ENCODE data around the gene PKIB. TPM values are rescaled to one million over a fixed set of nuclear protein-coding genes. Genes with fewer than 3 reads are reported as not detected.

PKIB gene
- total RNA-seq, 1 experiment from 2014 or later = 28.0 TPM

DNA sequence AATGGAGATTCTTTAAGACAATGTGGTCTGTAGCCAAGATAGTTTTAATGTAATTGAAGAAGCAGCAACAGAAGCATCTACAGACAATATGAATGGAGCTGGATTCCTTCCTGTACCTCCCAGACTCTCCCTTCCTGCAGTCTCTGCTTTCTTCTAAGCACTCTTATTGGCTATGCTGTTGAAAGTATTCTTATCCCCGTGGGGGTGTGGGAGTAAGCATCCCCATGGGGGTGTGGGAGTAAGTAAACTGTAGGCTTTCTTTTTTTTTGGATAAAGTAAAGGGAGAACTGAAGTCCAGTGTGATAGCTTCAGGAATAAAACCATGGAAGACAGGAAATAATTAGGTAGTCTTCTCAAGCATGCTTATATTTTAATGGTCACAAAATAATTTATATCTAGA, 4.1 kb downstream of the PKIB start:
- Histone ChIP-seq H3K9me2 (replicated peaks; ENCODE audit: low read length) (no peaks in the 10 kb centered on the region), H2AFZ (ENCODE audit: low read length) (no peak overlapping the region), H3K79me2 (ENCODE audit: low read length) (peaks cover 80% of the 10 kb centered on the region), H3K4me1 (ENCODE audit: insufficient read depth, low read length) (peaks cover 8% of the 10 kb centered on the region), H4K20me1 (ENCODE audit: low read length) (no peaks in the 10 kb centered on the region), H3K4me3 (ENCODE audit: low read length) (no peak overlapping the region), H3K27me3 (ENCODE audit: low read length) (no peaks in the 10 kb centered on the region), H3K27ac (ENCODE audit: low read length) (no peak overlapping the region), H3K9ac (ENCODE audit: low read length) (no peak overlapping the region), H3K4me2 (ENCODE audit: low read length) (no peak overlapping the region), H3F3A (ENCODE audit: low read length, unreplicated experiment) (no peaks in the 10 kb centered on the region), H3K9me3 (ENCODE audit: low read length) (no peaks in the 10 kb centered on the region), H3K36me3 (ENCODE audit: low read depth, low read length) (0 out of 2 replicates have a peak, but pooled peaks cover 6% of the 10 kb centered on the region)
- BruUV-seq (replicated peaks) = no TSS peak
- CTCF ChIA-PET = no interaction called here
- intact Hi-C loops (cut with micrococcal nuclease) = loop anchor here (5.0 kb wide), 1 partner anchor 98 kb away; no protein-coding TSS in a partner anchor
- POLR2A ChIA-PET (ENCODE audit: unreplicated experiment) = interaction anchor here (0.8 kb wide), 1 partner anchor 224 kb away, joined by 8 read pairs; no protein-coding TSS in a partner anchor
- ATAC-seq = no peak
- TF ChIP-seq EZH2phosphoT487 (IDR thresholded peaks at IDR 0.05; ENCODE audit: borderline replicate concordance, low read length) (no peak), EZH2 (IDR thresholded peaks at IDR 0.05; ENCODE audit: low read length, unreplicated experiment) (no peak)
- TF ChIP-seq, protein P1, sequence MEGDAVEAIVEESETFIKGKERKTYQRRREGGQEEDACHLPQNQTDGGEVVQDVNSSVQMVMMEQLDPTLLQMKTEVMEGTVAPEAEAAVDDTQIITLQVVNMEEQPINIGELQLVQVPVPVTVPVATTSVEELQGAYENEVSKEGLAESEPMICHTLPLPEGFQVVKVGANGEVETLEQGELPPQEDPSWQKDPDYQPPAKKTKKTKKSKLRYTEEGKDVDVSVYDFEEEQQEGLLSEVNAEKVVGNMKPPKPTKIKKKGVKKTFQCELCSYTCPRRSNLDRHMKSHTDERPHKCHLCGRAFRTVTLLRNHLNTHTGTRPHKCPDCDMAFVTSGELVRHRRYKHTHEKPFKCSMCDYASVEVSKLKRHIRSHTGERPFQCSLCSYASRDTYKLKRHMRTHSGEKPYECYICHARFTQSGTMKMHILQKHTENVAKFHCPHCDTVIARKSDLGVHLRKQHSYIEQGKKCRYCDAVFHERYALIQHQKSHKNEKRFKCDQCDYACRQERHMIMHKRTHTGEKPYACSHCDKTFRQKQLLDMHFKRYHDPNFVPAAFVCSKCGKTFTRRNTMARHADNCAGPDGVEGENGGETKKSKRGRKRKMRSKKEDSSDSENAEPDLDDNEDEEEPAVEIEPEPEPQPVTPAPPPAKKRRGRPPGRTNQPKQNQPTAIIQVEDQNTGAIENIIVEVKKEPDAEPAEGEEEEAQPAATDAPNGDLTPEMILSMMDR (conservative IDR thresholded peaks at IDR 0.05; ENCODE audit: low read depth, low read length) = no peak
- no peak for DNase-seq

DNA sequence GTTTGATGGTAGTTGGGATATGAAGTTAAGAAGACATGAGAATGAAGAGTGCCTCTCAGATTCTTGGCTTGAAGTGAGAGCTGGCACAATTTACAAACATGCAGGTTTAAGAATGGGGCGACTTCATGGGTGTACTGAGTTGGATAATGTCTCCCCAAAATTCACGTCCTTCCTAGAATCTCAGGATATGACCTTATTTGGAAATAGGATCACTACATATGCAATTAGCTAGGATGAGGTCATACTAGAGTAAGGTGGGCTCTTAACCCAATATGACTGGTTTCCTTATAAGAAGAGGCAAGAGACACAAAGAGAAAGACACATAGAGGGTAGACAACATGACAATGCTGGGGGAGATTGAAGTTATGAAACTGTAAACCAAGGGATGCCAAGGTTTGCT, 5.2 kb downstream of the PKIB start:
- Histone ChIP-seq H3K36me3 (ENCODE audit: low read depth, low read length) (0 out of 2 replicates have a peak, but pooled peaks cover 6% of the 10 kb centered on the region), H3K79me2 (ENCODE audit: low read length) (peaks cover 89% of the 10 kb centered on the region), H3K4me3 (ENCODE audit: low read length) (no peak overlapping the region), H4K20me1 (ENCODE audit: low read length) (no peaks in the 10 kb centered on the region), H2AFZ (ENCODE audit: low read length) (no peak overlapping the region), H3K9ac (ENCODE audit: low read length) (no peak overlapping the region), H3K4me2 (ENCODE audit: low read length) (no peak overlapping the region), H3K9me2 (replicated peaks; ENCODE audit: low read length) (no peaks in the 10 kb centered on the region), H3F3A (ENCODE audit: low read length, unreplicated experiment) (no peaks in the 10 kb centered on the region), H3K4me1 (ENCODE audit: insufficient read depth, low read length) (peaks cover 13% of the 10 kb centered on the region), H3K9me3 (ENCODE audit: low read length) (no peaks in the 10 kb centered on the region), H3K27me3 (ENCODE audit: low read length) (no peaks in the 10 kb centered on the region), H3K27ac (ENCODE audit: low read length) (no peak overlapping the region)
- BruUV-seq (replicated peaks) = no TSS peak
- ATAC-seq (no peak), DNase-seq (no peak)
- CTCF ChIA-PET = no interaction called here
- POLR2A ChIA-PET (ENCODE audit: unreplicated experiment) = no interaction called here
- intact Hi-C loops (cut with micrococcal nuclease) = no loop called here
- TF ChIP-seq EZH2phosphoT487 (IDR thresholded peaks at IDR 0.05; ENCODE audit: borderline replicate concordance, low read length) (no peak), EZH2 (IDR thresholded peaks at IDR 0.05; ENCODE audit: low read length, unreplicated experiment) (no peak)
- TF ChIP-seq, protein P1 (conservative IDR thresholded peaks at IDR 0.05; ENCODE audit: low read depth, low read length) = no peak

DNA sequence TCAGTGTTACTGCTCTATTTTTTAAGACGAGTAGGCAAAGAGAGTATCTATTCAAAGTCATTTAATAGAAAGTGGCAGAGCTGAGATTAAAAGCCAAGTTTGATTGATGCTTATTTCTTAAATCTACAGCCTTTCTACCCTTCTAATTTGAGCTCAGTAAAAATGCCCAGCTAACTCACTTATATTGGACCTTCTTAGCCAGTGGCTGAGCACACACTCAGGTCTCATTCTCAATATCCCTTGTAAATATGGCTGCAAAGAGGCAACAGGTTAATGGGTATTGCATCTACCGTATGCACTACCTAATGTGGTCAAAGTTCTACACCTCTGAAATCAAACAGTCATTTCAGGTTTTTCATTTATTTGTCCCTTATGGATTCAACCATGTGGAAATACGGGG, 6.7 kb downstream of the PKIB start:
- H3K79me2 ChIP-seq (ENCODE audit: low read length) = peaks cover 80% of the 10 kb centered on the region
- peaks cover 27% of the 10 kb centered on the region for H3K4me1 ChIP-seq (ENCODE audit: insufficient read depth, low read length)
- no peaks in the 10 kb centered on the region for H3K9me2 ChIP-seq (replicated peaks; ENCODE audit: low read length)
- no peak for DNase-seq
- H4K20me1 ChIP-seq (ENCODE audit: low read length) = no peaks in the 10 kb centered on the region
- BruUV-seq (replicated peaks) = no TSS peak
- no peak overlapping the region for H3K9ac ChIP-seq (ENCODE audit: low read length)
- no peak overlapping the region for H2AFZ ChIP-seq (ENCODE audit: low read length)
- no peak overlapping the region for H3K4me2 ChIP-seq (ENCODE audit: low read length)
- H3K27me3 ChIP-seq (ENCODE audit: low read length) = no peaks in the 10 kb centered on the region
- no peaks in the 10 kb centered on the region for H3K9me3 ChIP-seq (ENCODE audit: low read length)
- no peaks in the 10 kb centered on the region for H3F3A ChIP-seq (ENCODE audit: low read length, unreplicated experiment)
- ATAC-seq = no peak
- TF ChIP-seq EZH2 (IDR thresholded peaks at IDR 0.05; ENCODE audit: low read length, unreplicated experiment) = no peak
- TF ChIP-seq EZH2phosphoT487 (IDR thresholded peaks at IDR 0.05; ENCODE audit: borderline replicate concordance, low read length) = no peak
- TF ChIP-seq, protein P1 (conservative IDR thresholded peaks at IDR 0.05; ENCODE audit: low read depth, low read length) = no peak
- no peak overlapping the region for H3K27ac ChIP-seq (ENCODE audit: low read length)
- CTCF ChIA-PET = no interaction called here
- H3K4me3 ChIP-seq (ENCODE audit: low read length) = no peak overlapping the region
- intact Hi-C loops (cut with micrococcal nuclease) = no loop called here
- 0 out of 2 replicates have a peak, but pooled peaks cover 6% of the 10 kb centered on the region for H3K36me3 ChIP-seq (ENCODE audit: low read depth, low read length)
- POLR2A ChIA-PET (ENCODE audit: unreplicated experiment) = no interaction called here
